GM12878 (cell line): ENCODE data around the gene ZNF764. TPM values are rescaled to one million over a fixed set of nuclear protein-coding genes. Genes with fewer than 3 reads are reported as not detected.
A peak's percentile ranks its signal among the peaks of the same experiment; 100 is the strongest.

Experiments
- ATAC-seq: fragments of 200-7000 bp; cut with Tn5 transposase; 3 replicates; pipeline ENCODE4 v1.9.1; 2020; ENCODE audit warnings: mild to moderate bottlenecking, moderate library complexity
- BruUV-seq: library from RNA; stranded (reverse); fragments of 400-500 nt; replicated peaks from 2 replicates; lab custom pipeline; 2021; lab: Mats Ljungman, UMichigan
- CTCF ChIA-PET: fragments of 300-600 bp; sonication (Branson Sonifier 250); formaldehyde crosslinking; extraction: SDS; loops from one replicate; lab custom pipeline; 2021; ENCODE audit warnings: inconsistent platforms; lab: Yijun Ruan, JAX
- POLR2A ChIA-PET: fragments of 350-600 bp; formaldehyde crosslinking; extraction: SDS; loops from one replicate; lab custom pipeline; 2021; ENCODE audit warnings: inconsistent platforms; lab: Charles Lee
- RAD21 ChIA-PET: fragments of 300-600 bp; sonication (Branson Sonifier 250); formaldehyde crosslinking; loops from one replicate; lab custom pipeline; 2023; ENCODE audit warnings: antibody characterized with exemption; ENCODE audit not compliant: unreplicated experiment; lab: Charles Lee
- SMC1A ChIA-PET: fragments of 300-600 bp; sonication (Branson Sonifier 250); formaldehyde crosslinking; loops from one replicate; lab custom pipeline; 2023; ENCODE audit not compliant: unreplicated experiment, uncharacterized antibody; lab: Charles Lee
- DNase-seq: peaks from one replicate; pipeline ENCODE4 v3.0.0-alpha.2; 2011; ENCODE audit warnings: low read depth, low spot score
- FAIRE-seq: peaks from 3 replicates; lab custom pipeline; 2011; peaks lifted over from hg19 to GRCh38; lab: Jason Lieb, UNC
- H2AFZ ChIP-seq: 2 replicates; pipeline ENCODE4 v1.6.0; 2011; ENCODE audit warnings: low read depth, low read length, control low read depth; ENCODE audit not compliant: control insufficient read depth
- H3K27ac ChIP-seq: 2 replicates; pipeline ENCODE4 v1.5.1; 2011; ENCODE audit warnings: control low read depth; ENCODE audit not compliant: control insufficient read depth, insufficient read depth
- H3K27me3 ChIP-seq, 2 experiments: replicated peaks in 1 of 2; 2 replicates each; pipeline versions ENCODE4 v1.6.0 to v1.6.1; 2011; ENCODE audit warnings: low read length in 1 of 2; ENCODE audit not compliant: control insufficient read depth in 2 of 2, insufficient read depth in 2 of 2
- H3K36me3 ChIP-seq, 2 experiments: 2 replicates each; pipeline ENCODE4 v1.5.1; 2011; ENCODE audit warnings: low read length in 1 of 2; ENCODE audit not compliant: control insufficient read depth in 2 of 2, insufficient read depth in 2 of 2
- H3K4me1 ChIP-seq: 2 replicates; pipeline ENCODE4 v1.6.1; 2011; ENCODE audit warnings: mild to moderate bottlenecking, low read length, moderate library complexity, mixed read lengths; ENCODE audit not compliant: control insufficient read depth, insufficient read depth
- H3K4me2 ChIP-seq: 2 replicates; pipeline ENCODE4 v1.6.0; 2011; ENCODE audit warnings: control low read depth; ENCODE audit not compliant: control insufficient read depth, insufficient read depth
- H3K4me3 ChIP-seq: fragments of 200-600 bp; sonication (generic); 2 replicates; pipeline ENCODE4 v1.5.1; 2016
- H3K79me2 ChIP-seq: 2 replicates; pipeline ENCODE4 v1.6.0; 2011; ENCODE audit warnings: low read length; ENCODE audit not compliant: control insufficient read depth, insufficient read depth
- H3K9ac ChIP-seq: 2 replicates; pipeline ENCODE4 v1.8.0; 2011; ENCODE audit warnings: low read length, control low read depth, mixed read lengths; ENCODE audit not compliant: control insufficient read depth, insufficient read depth
- H3K9me3 ChIP-seq: replicated peaks from 3 replicates; pipeline ENCODE4 v1.5.1; 2011; ENCODE audit warnings: mild to moderate bottlenecking, low read length; ENCODE audit not compliant: control insufficient read depth, insufficient read depth
- H4K20me1 ChIP-seq: 2 replicates; pipeline ENCODE4 v1.6.0; 2011; ENCODE audit not compliant: control insufficient read depth, insufficient read depth
- BRCA1 ChIP-seq: IDR thresholded peaks from 2 replicates; pipeline ENCODE4 v1.6.1; 2011; ENCODE audit warnings: low read depth, low read length, improper control_type of control experiment
- DPF2 ChIP-seq: fragments of 450-650 bp; IDR thresholded peaks from 2 replicates; pipeline ENCODE4 v1.6.1; 2017; ENCODE audit warnings: mild to moderate bottlenecking
- POLR2AphosphoS5 ChIP-seq: IDR thresholded peaks from 2 replicates; pipeline ENCODE4 v1.6.1; 2011; ENCODE audit warnings: mild to moderate bottlenecking, low read length, inconsistent platforms
- SPI1 ChIP-seq: IDR thresholded peaks from 2 replicates; pipeline ENCODE4 v1.6.1; 2011; ENCODE audit warnings: low read depth, mild to moderate bottlenecking, low read length, moderate library complexity, borderline replicate concordance; ENCODE audit not compliant: insufficient read depth
- TAF1 ChIP-seq: IDR thresholded peaks from 2 replicates; pipeline ENCODE4 v1.6.1; 2011; ENCODE audit warnings: mild to moderate bottlenecking, low read depth, low read length, borderline replicate concordance
- ZNF274 ChIP-seq: IDR thresholded peaks from one replicate; pipeline ENCODE4 v1.8.0; 2011; ENCODE audit not compliant: insufficient read length, insufficient read depth
- WGBS: methylation state at CpG from one replicate; pipeline ENCODE4 v1.1.6; 2016; ENCODE audit warnings: low lambda C conversion rate; ENCODE audit not compliant: insufficient replicate concordance, insufficient coverage; ENCODE audit errors: missing lambda C conversion rate; 5-methylcytosine and 5-hydroxymethylcytosine counted together
- in situ Hi-C: fragments of 300-500 bp; cut with MboI; formaldehyde crosslinking; loops from 9 replicates; pipeline ENCODE4 v1.14.3; 2018; ENCODE audit warnings: mixed read lengths
- intact Hi-C: fragments of 100-400 bp; cut with micrococcal nuclease; formaldehyde crosslinking; loops from one replicate; pipeline ENCODE4 v1.14.2; 2022; ENCODE audit not compliant: unreplicated experiment
- polyA plus RNA-seq, 11 experiments: library from polyadenylated mRNA; depleted of rRNA in 4 of 11; unstranded in 6 of 11; stranded (reverse) in 5 of 11; fragments of >200 nt; fragmentation: Nextera tagmentation in 4 of 11; fragmentation: Illumina TruSeq in 1 of 11; extraction: Ambion mirVana in 4 of 11; extraction: Trizol in 1 of 11; gene quantifications; 1 replicate in 1 of 11; 2 replicates in 10 of 11; pipeline versions ENCODE4 v1.2.1 to v1.2.3, GENCODE V29; 2011 to 2016; ENCODE audit warnings: inconsistent platforms in 2 of 11, missing spikeins in 2 of 11, low read depth in 1 of 11
- total RNA-seq, 4 experiments: library from RNA; depleted of rRNA in 3 of 4; stranded (reverse); fragments of >200 nt in 3 of 4; fragmentation: Illumina TruSeq in 1 of 4; extraction: Trizol in 1 of 4; gene quantifications; 2 replicates each; pipeline versions ENCODE4 v1.2.1 to v1.2.3, GENCODE V29; 2013 to 2021
- TF ChIP-seq, protein P1 (sequence below): IDR thresholded peaks from 2 replicates; pipeline ENCODE4 v1.6.1; 2012; ENCODE audit warnings: low read length, inconsistent platforms
- TF ChIP-seq, protein P2 (sequence below): IDR thresholded peaks from 2 replicates; pipeline ENCODE4 v1.6.1; 2012; ENCODE audit warnings: low read depth, low read length, improper control_type of control experiment

The ZNF764 gene
- total and polyA plus RNA-seq, 10 of the 15 experiments (the other 5 are each of a cell fraction or from before 2014, with no cell fraction given) = 0.61 to 11.9 (median 3.8) TPM

DNA sequence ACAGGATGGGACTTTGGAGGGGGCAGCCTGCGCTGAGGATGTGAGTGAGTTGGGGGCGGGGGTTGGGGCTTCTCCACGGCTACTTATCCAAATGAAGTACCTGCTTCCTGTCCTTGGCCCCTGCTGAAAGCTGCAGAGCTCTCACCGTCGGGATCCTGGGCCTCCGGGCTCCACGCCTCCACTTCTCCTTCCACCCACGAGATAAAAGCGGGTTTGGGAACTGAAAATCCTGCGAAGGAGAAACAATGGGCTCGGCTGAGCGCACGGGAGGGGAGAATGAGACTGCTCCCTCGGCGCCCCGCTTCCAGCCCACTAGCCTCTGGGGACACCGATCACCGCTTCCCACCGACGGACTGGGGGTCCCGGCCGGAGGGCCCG, 26.8 kb upstream of the ZNF764 start:
- ChIA-PET SMC1A (interaction anchor here (1.0 to 4.3 kb wide), 6 partner anchors 13 to 155 kb away, joined by 4 to 17 read pairs (median 7); partner anchors contain the start of genes DCTPP1, ZNF688 and ZNF747), RAD21 (interaction anchor here (0.8 to 3.2 kb wide), 8 partner anchors 13 to 155 kb away, joined by 3 to 13 read pairs (median 4); partner anchors contain the start of genes DCTPP1, ZNF747 and ZNF764), POLR2A (interaction anchor here (0.6 to 3.6 kb wide), 9 partner anchors 10 to 203 kb away, joined by 3 to 16 read pairs (median 5); partner anchors contain the start of genes DCTPP1, SEPTIN1 and ZNF747), CTCF (interaction anchor here (0.9 to 5.1 kb wide), 11 partner anchors 11 to 155 kb away, joined by 3 to 29 read pairs (median 5); partner anchors contain the start of genes DCTPP1, ZNF688, ZNF689 and ZNF747)
- ATAC-seq (peak; percentile 65), DNase-seq (no peak), FAIRE-seq (no peak)
- TF ChIP-seq, protein P1, sequence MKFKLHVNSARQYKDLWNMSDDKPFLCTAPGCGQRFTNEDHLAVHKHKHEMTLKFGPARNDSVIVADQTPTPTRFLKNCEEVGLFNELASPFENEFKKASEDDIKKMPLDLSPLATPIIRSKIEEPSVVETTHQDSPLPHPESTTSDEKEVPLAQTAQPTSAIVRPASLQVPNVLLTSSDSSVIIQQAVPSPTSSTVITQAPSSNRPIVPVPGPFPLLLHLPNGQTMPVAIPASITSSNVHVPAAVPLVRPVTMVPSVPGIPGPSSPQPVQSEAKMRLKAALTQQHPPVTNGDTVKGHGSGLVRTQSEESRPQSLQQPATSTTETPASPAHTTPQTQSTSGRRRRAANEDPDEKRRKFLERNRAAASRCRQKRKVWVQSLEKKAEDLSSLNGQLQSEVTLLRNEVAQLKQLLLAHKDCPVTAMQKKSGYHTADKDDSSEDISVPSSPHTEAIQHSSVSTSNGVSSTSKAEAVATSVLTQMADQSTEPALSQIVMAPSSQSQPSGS = no peak
- TF ChIP-seq, protein P2, sequence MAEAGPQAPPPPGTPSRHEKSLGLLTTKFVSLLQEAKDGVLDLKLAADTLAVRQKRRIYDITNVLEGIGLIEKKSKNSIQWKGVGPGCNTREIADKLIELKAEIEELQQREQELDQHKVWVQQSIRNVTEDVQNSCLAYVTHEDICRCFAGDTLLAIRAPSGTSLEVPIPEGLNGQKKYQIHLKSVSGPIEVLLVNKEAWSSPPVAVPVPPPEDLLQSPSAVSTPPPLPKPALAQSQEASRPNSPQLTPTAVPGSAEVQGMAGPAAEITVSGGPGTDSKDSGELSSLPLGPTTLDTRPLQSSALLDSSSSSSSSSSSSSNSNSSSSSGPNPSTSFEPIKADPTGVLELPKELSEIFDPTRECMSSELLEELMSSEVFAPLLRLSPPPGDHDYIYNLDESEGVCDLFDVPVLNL = no peak
- TF ChIP-seq TAF1 (peak; percentile 39; the same call in 1 of the 2 replicates), ZNF274 (no peak), BRCA1 (no peak), DPF2 (0 out of 2 replicates have a peak, but pooled peaks have one; percentile 47), POLR2AphosphoS5 (peak; percentile 36; the same call in 1 of the 2 replicates), SPI1 (0 out of 2 replicates have a peak, but pooled peaks have one; percentile 19)
- peaks cover 3% of the 10 kb centered on the region; the same call in 1 of the 2 replicates for H3K4me1 ChIP-seq
- peak overlapping the region; percentile 89 for H3K27ac ChIP-seq
- H2AFZ ChIP-seq = peak overlapping the region; percentile 89
- no peaks in the 10 kb centered on the region for H3K9me3 ChIP-seq
- H3K79me2 ChIP-seq = peaks cover 27% of the 10 kb centered on the region
- BruUV-seq = TSS peak; percentile 77
- H3K36me3 ChIP-seq = peaks cover 0 to 3% of the 10 kb centered on the region in 2 experiments; a peak in 3 of 4 replicates
- in situ Hi-C loops = no loop called here
- no peaks in the 10 kb centered on the region for H4K20me1 ChIP-seq
- peak overlapping the region; percentile 81 for H3K4me2 ChIP-seq
- H3K9ac ChIP-seq = peak overlapping the region; percentile 96
- under 1% methylated on average over 20 of the region's 23 CpGs for WGBS
- H3K27me3 ChIP-seq = no peaks in the 10 kb centered on the region
- intact Hi-C loops = loop anchor here (2.0 kb wide), 1 partner anchor 50 kb away; the partner anchor contains the start of gene ZNF747
- peak overlapping the region; percentile 98 for H3K4me3 ChIP-seq
